ENCODE data around the gene CD72. TPM values are rescaled to one million over a fixed set of nuclear protein-coding genes. Genes with fewer than 3 reads are reported as not detected.

The CD72 gene
- total RNA-seq, 2 experiments from 2014 or later, result 67.6 to 91.4 TPM

- Histone ChIP-seq H3K4me1 (ENCODE audit: insufficient read depth, low read length, poor library complexity, severe bottlenecking) (peaks cover 25% of the 10 kb centered on the region), H4K20me1 (ENCODE audit: insufficient read depth, low read length) (no peaks in the 10 kb centered on the region)
Observed at GRCh38 chr9:35611230-35611797, 6.9 kb downstream of the CD72 start.

GRCh38 chr9:35609820-35610163 is 8.4 kb downstream of the CD72 start:
- H3K4me2 ChIP-seq (ENCODE audit: low read length), result no peak overlapping the region
- H3K4me1 ChIP-seq (ENCODE audit: insufficient read depth, low read length, poor library complexity, severe bottlenecking), result peaks cover 21% of the 10 kb centered on the region
- H3K9me2 ChIP-seq (ENCODE audit: insufficient read depth, low read length), result no peaks in the 10 kb centered on the region
- no peak for DNase-seq (ENCODE audit: low spot score)
- H3K79me2 ChIP-seq (ENCODE audit: insufficient read depth, low read depth, low read length), result peaks cover 15% of the 10 kb centered on the region
- no peak overlapping the region for H3K4me3 ChIP-seq (ENCODE audit: low read depth, low read length, poor library complexity, severe bottlenecking)
- TF ChIP-seq EZH2phosphoT487 (IDR thresholded peaks at IDR 0.05; ENCODE audit: borderline replicate concordance, low read depth, low read length) (no peak), CTCF (conservative IDR thresholded peaks at IDR 0.05; ENCODE audit: low read length) (no peak)
- H3K27ac ChIP-seq (ENCODE audit: low read depth, low read length, poor library complexity, severe bottlenecking), result no peak overlapping the region
- BruUV-seq (replicated peaks), result no TSS peak
- intact Hi-C loops (cut with micrococcal nuclease; ENCODE audit: unreplicated experiment), result loop anchor here (10.0 kb wide), 1 partner anchor 535 kb away; the partner anchor contains the start of genes FANCG and VCP
- POLR2A ChIA-PET, result no interaction called here
- H2AFZ ChIP-seq (ENCODE audit: low read length), result no peak overlapping the region
- no peaks in the 10 kb centered on the region for H3K9me3 ChIP-seq (ENCODE audit: low read length)
- H3K36me3 ChIP-seq (ENCODE audit: insufficient read depth, low read length), result peaks cover 65% of the 10 kb centered on the region
- no peaks in the 10 kb centered on the region for H4K20me1 ChIP-seq (ENCODE audit: insufficient read depth, low read length)
- CTCF ChIA-PET (ENCODE audit: unreplicated experiment), result no interaction called here

More at GRCh38 chr9:35611230-35611797, 6.9 kb downstream of the CD72 start:
- Histone ChIP-seq H3K9me3 (ENCODE audit: low read length) (no peaks in the 10 kb centered on the region), H2AFZ (ENCODE audit: low read length) (no peak overlapping the region), H3K4me2 (ENCODE audit: low read length) (peak overlapping the region; percentile 0; the same call in 1 of the 2 replicates), H3K27ac (ENCODE audit: low read depth, low read length, poor library complexity, severe bottlenecking) (no peak overlapping the region), H3K36me3 (ENCODE audit: insufficient read depth, low read length) (peaks cover 76% of the 10 kb centered on the region), H3K9me2 (ENCODE audit: insufficient read depth, low read length) (no peaks in the 10 kb centered on the region), H3K79me2 (ENCODE audit: insufficient read depth, low read depth, low read length) (peaks cover 9% of the 10 kb centered on the region), H3K4me3 (ENCODE audit: low read depth, low read length, poor library complexity, severe bottlenecking) (no peak overlapping the region)
- DNase-seq (ENCODE audit: low spot score), result peak; percentile 74
- intact Hi-C loops (cut with micrococcal nuclease; ENCODE audit: unreplicated experiment), result no loop called here
- ChIA-PET POLR2A (interaction anchor here (0.7 to 1.0 kb wide), 3 partner anchors 8 to 35 kb away, joined by 3 to 5 read pairs (median 3); no protein-coding TSS in a partner anchor), CTCF (ENCODE audit: unreplicated experiment) (interaction anchor here (0.8 to 1.5 kb wide), 2 partner anchors 37 to 76 kb away, joined by 3 to 4 read pairs; no protein-coding TSS in a partner anchor)
- peak; percentile 84 for TF ChIP-seq CTCF (conservative IDR thresholded peaks at IDR 0.05; ENCODE audit: low read length)
- TF ChIP-seq EZH2phosphoT487 (IDR thresholded peaks at IDR 0.05; ENCODE audit: borderline replicate concordance, low read depth, low read length), result no peak
- no TSS peak for BruUV-seq (replicated peaks)
